AG20443 (cell line): ENCODE measurements around the gene UGT2B11.
"Not testable (repeated sequence)": the region's sequence is repeated elsewhere in the genome, so short reads cannot be mapped to it uniquely, and the experiment has no call there.

Source experiments
- DNase-seq: peaks from one replicate; pipeline ENCODE4 v3.0.0; 2012; ENCODE audit warnings: low spot score, mixed read lengths

The UGT2B11 gene

GRCh38 chr4:69214716-69215115, at the start of gene UGT2B11:
TSS of gene UGT2B11 (minus strand) at chr4:69214748. CDS start at chr4:69214722, 26 bp downstream.
- DNase-seq: no peak

DNA sequence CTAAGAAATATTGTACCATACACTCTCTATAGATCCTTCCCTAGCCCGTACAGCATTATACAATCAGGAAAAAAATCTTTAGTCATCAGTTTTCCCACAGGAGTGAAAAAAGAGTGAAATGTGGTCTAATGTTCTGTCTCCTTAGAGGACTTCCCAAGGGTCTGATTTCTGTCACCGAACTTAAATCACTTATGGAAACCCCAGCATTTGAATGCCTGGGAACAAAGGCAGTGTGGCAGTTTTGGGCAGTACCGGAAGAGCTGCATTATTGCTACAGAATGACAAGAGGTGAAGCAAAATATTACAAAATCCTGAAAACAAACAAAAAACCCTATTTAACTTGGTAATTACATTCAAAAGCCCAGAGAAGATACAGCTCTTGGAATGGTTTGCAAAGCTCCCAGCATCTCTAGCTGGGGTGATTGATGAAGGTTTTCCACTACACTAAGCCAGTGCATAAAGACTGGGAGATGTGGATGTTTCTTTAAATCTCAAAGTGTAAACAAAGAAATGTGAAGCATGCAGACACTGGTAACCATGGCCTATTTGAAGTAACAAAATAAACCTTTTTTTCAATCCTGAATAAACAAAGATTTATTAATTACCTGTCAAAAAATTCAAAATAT, 38.7 kb upstream of the UGT2B11 start:
- not testable (repeated sequence) for DNase-seq

GRCh38 chr4:69250884-69251283, 36.3 kb upstream of the UGT2B11 start:
- not testable (repeated sequence) for DNase-seq

GRCh38 chr4:69242562-69243240, 28.2 kb upstream of the UGT2B11 start:
- not testable (repeated sequence) for DNase-seq

GRCh38 chr4:69241746-69242145, 27.2 kb upstream of the UGT2B11 start:
- DNase-seq: not testable (repeated sequence)

DNA sequence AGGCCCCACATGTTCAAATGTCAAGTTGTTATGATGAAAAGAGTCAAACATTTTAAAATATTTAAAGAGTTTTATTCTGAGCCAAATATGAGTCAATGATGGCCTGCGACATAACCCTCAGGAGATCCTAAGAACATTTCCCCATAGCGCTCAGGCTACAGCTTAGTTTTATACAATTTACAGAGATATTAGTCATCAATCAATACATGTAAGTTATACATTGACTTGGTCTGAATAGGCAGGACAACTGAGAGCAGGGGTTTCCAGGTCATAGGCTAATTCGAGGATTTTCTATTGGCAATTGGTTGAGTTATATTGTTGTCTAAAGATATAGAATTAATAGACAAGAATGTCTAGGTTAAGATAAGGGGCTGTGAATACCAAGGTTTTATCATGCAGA, 26.2 kb upstream of the UGT2B11 start:
- DNase-seq: not testable (repeated sequence)

- DNase-seq: no peak
These were observed 25.1 kb upstream of the UGT2B11 start for GRCh38 chr4:69239557-69240168.

DNA sequence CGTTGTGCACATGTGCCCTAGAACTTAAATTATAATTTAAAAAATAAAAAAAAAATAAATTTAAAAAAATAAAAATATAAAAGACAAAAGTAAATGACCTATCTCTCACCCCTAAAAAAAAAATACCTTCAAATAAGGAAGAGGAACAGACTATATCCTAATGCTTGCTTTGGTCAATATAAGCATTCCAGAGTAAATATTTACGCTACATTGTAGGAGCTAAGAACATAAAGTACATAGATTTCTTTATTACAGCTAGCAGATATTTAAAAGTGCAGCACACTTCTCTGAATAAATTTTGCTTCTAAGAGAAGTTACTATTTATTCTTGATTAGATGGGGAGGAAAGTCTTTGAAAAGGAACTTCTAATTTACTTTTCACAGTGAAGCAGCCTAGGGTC, 24.5 kb upstream of the UGT2B11 start:
- no peak for DNase-seq

DNA sequence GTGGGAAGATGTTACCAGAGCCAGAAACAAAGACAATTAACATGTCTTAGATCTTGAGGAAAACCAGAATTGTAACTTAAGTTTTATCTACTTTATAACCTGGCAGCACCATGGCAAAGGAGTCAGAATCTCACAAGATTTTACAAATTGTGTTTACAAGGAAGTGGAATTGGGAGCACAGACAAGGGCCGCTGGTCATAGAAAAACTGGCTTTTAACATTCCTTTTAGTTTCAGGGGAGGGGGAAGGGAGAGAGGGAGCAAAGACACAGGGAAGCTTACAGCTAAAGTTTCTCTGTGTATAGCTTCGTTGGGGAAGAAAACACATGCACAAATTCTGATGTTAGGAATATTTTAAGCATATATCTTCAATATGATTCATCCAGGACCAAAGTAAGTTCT, 10.3 kb upstream of the UGT2B11 start:
- DNase-seq: no peak

DNA sequence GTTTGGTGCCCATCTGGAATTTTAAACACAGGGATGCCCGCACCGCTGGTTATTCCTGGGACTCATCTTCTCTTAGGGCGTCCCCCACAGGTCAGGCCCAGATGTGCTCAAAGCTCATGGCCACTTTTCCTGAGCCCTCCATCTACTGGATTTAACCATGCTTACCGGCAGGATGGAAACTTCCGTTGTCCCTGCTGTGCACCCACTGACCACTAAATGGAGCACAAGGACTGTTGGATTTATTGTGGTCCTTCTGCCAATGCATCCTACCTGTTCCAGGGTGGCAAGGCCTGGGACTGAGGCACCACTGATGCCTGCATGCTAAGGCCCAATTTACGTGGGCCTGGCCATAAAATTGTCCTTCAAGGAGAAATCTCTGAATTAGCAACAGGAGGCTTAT, 8.7 kb upstream of the UGT2B11 start:
- not testable (repeated sequence) for DNase-seq

- DNase-seq: not testable (repeated sequence)
These were observed 3.9 kb upstream of the UGT2B11 start for GRCh38 chr4:69218491-69218890.

GRCh38 chr4:69210911-69211310, 3.6 kb downstream of the UGT2B11 start:
- DNase-seq: no peak

DNA sequence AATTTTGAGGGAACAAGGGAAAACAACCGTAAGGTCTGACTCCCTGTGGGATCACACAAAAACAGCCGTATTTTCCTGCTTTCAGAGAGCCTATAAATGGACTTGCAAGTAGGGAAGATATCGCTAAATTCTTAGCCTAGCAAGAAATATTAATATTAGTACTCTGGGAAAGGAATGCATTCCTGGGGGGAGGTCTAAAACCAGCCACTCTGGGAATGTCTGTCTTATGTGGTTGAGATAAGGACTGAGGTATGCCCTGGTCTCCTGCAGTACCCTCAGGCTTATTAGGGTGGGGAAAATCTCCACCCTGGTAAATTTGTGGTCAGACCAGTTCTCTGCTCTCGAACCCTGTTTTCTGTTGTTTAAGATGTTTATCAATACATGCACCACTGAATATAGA, 16.0 kb downstream of the UGT2B11 start:
- not testable (repeated sequence) for DNase-seq

GRCh38 chr4:69196209-69196965, 18.2 kb downstream of the UGT2B11 start:
- no peak for DNase-seq

GRCh38 chr4:69194166-69194565, 20.4 kb downstream of the UGT2B11 start:
- no peak for DNase-seq

DNA sequence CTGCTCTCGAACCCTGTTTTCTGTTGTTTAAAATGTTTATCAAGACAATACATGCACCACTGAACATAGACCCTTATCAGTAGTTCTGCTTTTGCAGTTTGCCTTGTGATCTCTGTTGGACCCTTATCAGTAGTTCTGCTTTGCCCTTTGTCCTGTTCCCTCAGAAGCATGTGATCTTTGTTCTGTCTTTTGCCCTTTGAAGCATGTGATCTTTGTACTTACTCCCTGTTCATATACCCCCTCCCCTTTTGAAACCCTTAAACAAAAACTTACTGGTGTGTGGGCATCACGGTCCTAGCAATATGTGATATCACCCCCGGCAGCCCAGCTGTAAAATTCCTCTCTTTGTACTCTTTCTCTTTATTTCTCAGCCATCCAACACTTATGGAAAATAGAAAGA, 22.6 kb downstream of the UGT2B11 start:
- DNase-seq: not testable (repeated sequence)

GRCh38 chr4:69190621-69191020, 23.9 kb downstream of the UGT2B11 start:
- DNase-seq: not testable (repeated sequence)

GRCh38 chr4:69181519-69182169, 32.9 kb downstream of the UGT2B11 start:
- DNase-seq: not testable (repeated sequence)

- not testable (repeated sequence) for DNase-seq
These were observed 34.7 kb downstream of the UGT2B11 start for GRCh38 chr4:69179817-69180216.

DNA sequence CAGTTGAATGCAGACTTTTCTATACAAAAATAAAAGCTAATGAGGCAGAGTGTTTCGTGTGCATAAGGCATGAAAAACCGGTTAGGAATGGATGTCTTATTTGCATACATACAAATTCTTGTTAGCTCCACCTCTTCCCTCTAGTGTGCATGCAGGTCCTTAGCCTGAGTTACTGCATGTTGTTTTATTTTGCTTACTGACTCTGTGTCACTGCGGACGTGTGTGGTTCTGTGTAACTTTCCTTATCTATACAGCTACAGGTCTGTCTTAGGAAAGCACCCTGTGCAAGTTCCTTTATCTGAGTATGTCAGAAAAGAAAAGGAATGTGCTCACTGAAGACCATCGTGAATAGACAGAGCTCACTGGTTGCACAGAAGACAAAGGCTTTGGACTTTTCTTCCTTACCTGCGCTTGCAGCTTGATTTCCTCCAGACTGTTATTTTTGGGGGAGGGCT, 35.8 kb downstream of the UGT2B11 start:
- DNase-seq: not testable (repeated sequence)

DNA sequence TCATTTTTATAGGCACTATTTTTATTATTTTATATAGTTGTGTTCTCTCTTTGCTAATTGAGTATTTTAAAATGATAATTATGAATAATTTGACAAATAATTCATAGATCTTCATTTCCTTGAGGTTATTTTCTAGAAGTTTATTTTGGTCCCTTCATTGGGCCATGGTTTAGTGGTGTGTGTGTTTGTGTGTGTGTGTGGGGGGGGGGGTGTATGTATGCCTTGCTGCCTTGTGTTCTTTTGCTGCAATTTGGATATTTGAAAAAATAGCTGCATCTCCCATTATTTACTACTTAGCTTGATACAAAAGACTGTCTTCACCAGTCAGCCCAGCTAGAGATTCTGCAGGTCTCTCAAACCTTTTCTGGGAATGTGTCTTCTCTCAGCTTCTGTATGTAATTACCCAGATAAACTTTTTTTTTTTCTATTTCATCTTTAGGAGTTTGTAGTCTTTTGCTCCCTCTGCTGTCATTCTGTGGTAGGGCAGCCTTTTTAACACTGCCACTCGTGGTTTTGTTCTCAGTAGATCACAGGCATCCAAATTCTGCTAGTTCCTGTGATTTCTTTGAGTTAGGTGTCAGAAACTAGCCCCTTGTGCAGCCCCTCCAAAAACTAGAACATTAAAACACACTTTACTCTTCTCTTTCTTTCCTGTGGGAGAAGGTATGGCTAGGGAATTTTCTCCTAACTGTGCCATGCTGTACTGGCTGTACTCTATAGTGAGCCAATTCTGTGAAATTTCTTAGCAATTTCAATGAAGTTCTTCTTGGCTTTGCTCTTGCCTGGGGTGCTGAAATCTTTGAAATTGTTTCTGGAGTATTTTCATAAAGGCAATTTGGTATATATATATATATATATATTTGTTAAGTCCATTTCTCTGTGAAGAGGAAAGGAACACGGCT, 44.1 kb downstream of the UGT2B11 start:
- DNase-seq: peak; percentile 9
